SK-N-SH treated with all-trans-retinoic acid at 6 μM for 48 hours (cell line): ENCODE data around the gene PCNX3.

Experiments used
- ATAC-seq: fragments of 200-7000 bp; cut with Tn5 transposase; 3 replicates; pipeline ENCODE4 v1.9.1; 2020; ENCODE audit warnings: mild to moderate bottlenecking, moderate library complexity
- CSDC2 ChIP-seq: fragments of 250-450 bp; sonication (Bioruptor Pico); IDR thresholded peaks from 2 replicates; pipeline ENCODE4 v1.5.0; 2020; ENCODE audit warnings: mild to moderate bottlenecking, moderate library complexity
- CSRNP3 ChIP-seq: fragments of 250-450 bp; sonication (Bioruptor Pico); IDR thresholded peaks from 2 replicates; pipeline ENCODE4 v1.5.1; 2021; ENCODE audit warnings: mild to moderate bottlenecking, moderate library complexity
- ESRRG ChIP-seq: fragments of 250-450 bp; sonication (Bioruptor Pico); IDR thresholded peaks from 2 replicates; pipeline ENCODE4 v1.6.1; 2021; ENCODE audit warnings: mild to moderate bottlenecking
- GLIS3 ChIP-seq: fragments of 250-450 bp; sonication (Bioruptor Pico); IDR thresholded peaks from 2 replicates; pipeline ENCODE4 v1.5.0; 2020; ENCODE audit warnings: mild to moderate bottlenecking, moderate library complexity
- ISL1 ChIP-seq: fragments of 250-450 bp; sonication (Bioruptor Pico); IDR thresholded peaks from 2 replicates; pipeline ENCODE4 v2.1.2; 2022; ENCODE audit warnings: mild to moderate bottlenecking, moderate library complexity
- OSR1 ChIP-seq: fragments of 250-450 bp; sonication (Bioruptor Pico); IDR thresholded peaks from 2 replicates; pipeline ENCODE4 v1.8.0; 2022; ENCODE audit warnings: moderate library complexity, mild to moderate bottlenecking, inconsistent platforms
- PATZ1 ChIP-seq: fragments of 250-450 bp; sonication (Bioruptor Pico); IDR thresholded peaks from 2 replicates; pipeline ENCODE4 v1.8.0; 2020; ENCODE audit warnings: mild to moderate bottlenecking, moderate library complexity, borderline replicate concordance
- SNAI2 ChIP-seq: fragments of 250-450 bp; sonication (Bioruptor Pico); IDR thresholded peaks from 2 replicates; pipeline ENCODE4 v1.5.0; 2020; ENCODE audit warnings: mild to moderate bottlenecking, moderate library complexity
- TCF4 ChIP-seq: fragments of 250-450 bp; sonication (Bioruptor Pico); IDR thresholded peaks from 2 replicates; pipeline ENCODE4 v1.8.0; 2021; ENCODE audit warnings: mild to moderate bottlenecking, moderate library complexity, borderline replicate concordance
- TOX ChIP-seq: fragments of 250-450 bp; sonication (Bioruptor Pico); IDR thresholded peaks from 2 replicates; pipeline ENCODE4 v1.8.0; 2021; ENCODE audit warnings: mild to moderate bottlenecking, moderate library complexity, borderline replicate concordance
- TSHZ2 ChIP-seq: fragments of 250-450 bp; sonication (Bioruptor Pico); IDR thresholded peaks from 2 replicates; pipeline ENCODE4 v1.5.0; 2020; ENCODE audit warnings: mild to moderate bottlenecking, moderate library complexity
- ZC3H10 ChIP-seq: fragments of 250-450 bp; sonication (Bioruptor Pico); IDR thresholded peaks from 2 replicates; pipeline ENCODE4 v1.5.1; 2021; ENCODE audit warnings: mild to moderate bottlenecking, moderate library complexity
- ZFP3 ChIP-seq: fragments of 250-450 bp; sonication (Bioruptor Pico); IDR thresholded peaks from 2 replicates; pipeline ENCODE4 v1.5.0; 2020; ENCODE audit warnings: mild to moderate bottlenecking, moderate library complexity
- ZFP30 ChIP-seq: fragments of 450-650 bp; formaldehyde crosslinking; IDR thresholded peaks from 2 replicates; pipeline ENCODE4 v1.5.0; 2022; ENCODE audit warnings: mild to moderate bottlenecking, moderate library complexity
- ZNF565 ChIP-seq: fragments of 450-650 bp; formaldehyde crosslinking; conservative IDR thresholded peaks from 2 replicates; pipeline ENCODE4 v1.5.0; 2020; ENCODE audit warnings: low read depth, mild to moderate bottlenecking, moderate library complexity
- ZNF70 ChIP-seq: fragments of 450-650 bp; formaldehyde crosslinking; IDR thresholded peaks from 2 replicates; pipeline ENCODE4 v1.5.0; 2020; ENCODE audit warnings: mild to moderate bottlenecking, moderate library complexity
- ZNF8 ChIP-seq: fragments of 450-650 bp; formaldehyde crosslinking; IDR thresholded peaks from 2 replicates; pipeline ENCODE4 v1.5.0; 2020; ENCODE audit warnings: mild to moderate bottlenecking, moderate library complexity

The PCNX3 gene

GRCh38 chr11:65653229-65654225 is 38.0 kb downstream of the PCNX3 start (continued):
- TF ChIP-seq SNAI2 (CRISPR knock-in tag) (no peak), TSHZ2 (CRISPR knock-in tag) (no peak), CSDC2 (CRISPR knock-in tag) (no peak), ZFP3 (no peak), ZNF70 (no peak), TOX (CRISPR knock-in tag) (no peak), TCF4 (CRISPR knock-in tag) (no peak), ZNF565 (CRISPR knock-in tag) (0 out of 2 replicates have a peak, but pooled peaks have one; percentile 41), ZC3H10 (CRISPR knock-in tag) (0 out of 2 replicates have a peak, but pooled peaks have one; percentile 11), GLIS3 (no peak), ISL1 (CRISPR knock-in tag) (no peak), CSRNP3 (CRISPR knock-in tag) (no peak)
- TF ChIP-seq, all 23 proteins: peak for 4

- ATAC-seq: no peak
These were observed 39.1 kb downstream of the PCNX3 start for GRCh38 chr11:65654375-65655349.

GRCh38 chr11:65655570-65656332 is 40.2 kb downstream of the PCNX3 start:
- ATAC-seq: no peak
- TF ChIP-seq TSHZ2 (CRISPR knock-in tag) (no peak), ZNF8 (no peak), GLIS3 (no peak), ESRRG (no peak), PATZ1 (CRISPR knock-in tag) (no peak), ZFP30 (no peak), TCF4 (CRISPR knock-in tag) (no peak)

More at GRCh38 chr11:65654375-65655349, 39.1 kb downstream of the PCNX3 start:
- TF ChIP-seq ZFP3 (no peak), CSDC2 (CRISPR knock-in tag) (no peak), TOX (CRISPR knock-in tag) (no peak), ZC3H10 (CRISPR knock-in tag) (no peak), ZFP30 (no peak), TSHZ2 (CRISPR knock-in tag) (no peak), GLIS3 (no peak), OSR1 (CRISPR knock-in tag) (no peak)
